Dedifferentiated amniotic fluid mesenchymal stem cell (primary cell): ENCODE results near the gene NBPF14.
A peak's percentile ranks its signal among the peaks of the same experiment; 100 is the strongest.
"Not testable (repeated sequence)": the region's sequence is repeated elsewhere in the genome, so short reads cannot be mapped to it uniquely, and the experiment has no call there.

Experiments used
- DNase-seq: peaks from one replicate; pipeline ENCODE4 v3.0.0-alpha.2; 2016; ENCODE audit errors: extremely low spot score

Gene NBPF14

GRCh38 chr1:148595911-148596310 is at the start of gene NBPF14:
NBPF14 (minus strand) TSS chr1:148596011; CDS start chr1:148595717, 294 bp downstream.
- not testable (repeated sequence) for DNase-seq

DNA sequence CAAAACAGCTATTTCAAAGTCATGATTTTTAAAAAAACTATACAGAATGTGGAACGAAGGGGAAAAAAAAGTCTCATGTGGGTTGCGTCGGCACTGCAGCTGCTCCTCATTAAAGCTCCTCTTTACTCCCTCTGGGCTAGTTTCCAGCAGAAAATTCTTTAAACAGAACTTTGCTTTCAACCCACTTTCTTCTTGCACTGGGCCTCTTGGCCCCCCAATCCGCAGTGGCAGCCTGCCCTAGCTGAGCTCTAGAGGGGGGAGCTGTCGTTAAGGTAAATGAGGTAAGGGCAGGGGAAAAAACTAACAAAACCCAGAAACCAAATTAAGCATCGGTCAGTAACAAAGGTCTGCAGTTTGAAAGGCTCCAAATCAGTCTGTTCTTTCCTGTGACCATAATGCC is 29.6 kb upstream of the NBPF14 start:
- not testable (repeated sequence) for DNase-seq

DNA sequence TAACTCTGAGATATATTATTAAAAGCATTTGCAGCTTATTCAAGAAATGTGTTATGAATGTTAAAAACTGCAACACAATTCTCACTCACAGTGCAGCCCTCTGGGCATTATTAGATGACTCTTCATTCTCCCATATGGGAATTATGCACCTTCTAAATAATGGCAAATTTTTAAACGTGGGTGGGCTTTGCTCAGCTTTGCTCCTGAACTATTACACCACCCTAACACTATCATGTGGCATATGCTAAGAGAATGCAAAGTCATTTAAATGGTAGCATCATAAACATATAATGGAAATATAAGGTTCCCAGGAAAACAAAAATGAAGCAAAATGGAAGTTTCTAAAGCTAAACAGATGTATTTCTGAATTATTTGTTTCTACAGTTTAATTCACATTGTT is 22.4 kb upstream of the NBPF14 start:
- not testable (repeated sequence) for DNase-seq

- not testable (repeated sequence) for DNase-seq
Measured at GRCh38 chr1:148605266-148605665, 9.5 kb upstream of the NBPF14 start.

DNA sequence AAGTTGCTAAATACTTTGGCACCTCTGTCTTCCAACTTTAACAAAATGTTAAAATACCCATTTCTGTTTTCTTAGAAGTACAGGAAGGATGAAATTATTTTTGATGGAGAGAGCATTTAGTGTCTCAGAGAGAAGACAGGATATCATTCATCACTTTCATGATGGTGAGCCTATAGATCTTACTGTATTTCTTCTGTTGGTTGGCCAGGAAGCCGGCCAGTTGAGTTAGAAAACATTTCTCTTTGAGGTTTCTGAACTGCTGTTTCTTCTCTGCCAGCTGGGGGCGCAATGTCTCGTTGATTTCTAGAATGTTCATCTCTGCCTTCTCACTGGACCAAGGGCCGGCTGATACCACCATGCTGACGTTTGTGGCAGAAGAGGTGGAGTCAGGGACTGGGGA is 451 bp downstream of the NBPF14 start:
- not testable (repeated sequence) for DNase-seq

- not testable (repeated sequence) for DNase-seq
Measured at GRCh38 chr1:148591098-148591497, 4.7 kb downstream of the NBPF14 start.

GRCh38 chr1:148532158-148532557 is 63.7 kb downstream of the NBPF14 start:
- DNase-seq, result not testable (repeated sequence)

GRCh38 chr1:148529101-148529567 is 66.7 kb downstream of the NBPF14 start:
- DNase-seq, result peak; percentile 17

- not testable (repeated sequence) for DNase-seq
Measured at GRCh38 chr1:148528591-148528990, 67.2 kb downstream of the NBPF14 start.

GRCh38 chr1:148526587-148526986 is 69.2 kb downstream of the NBPF14 start:
- not testable (repeated sequence) for DNase-seq

GRCh38 chr1:148523205-148524144 is 72.3 kb downstream of the NBPF14 start:
- DNase-seq, result not testable (repeated sequence)

GRCh38 chr1:148522561-148523204 is 73.1 kb downstream of the NBPF14 start:
- DNase-seq, result peak; percentile 64

DNA sequence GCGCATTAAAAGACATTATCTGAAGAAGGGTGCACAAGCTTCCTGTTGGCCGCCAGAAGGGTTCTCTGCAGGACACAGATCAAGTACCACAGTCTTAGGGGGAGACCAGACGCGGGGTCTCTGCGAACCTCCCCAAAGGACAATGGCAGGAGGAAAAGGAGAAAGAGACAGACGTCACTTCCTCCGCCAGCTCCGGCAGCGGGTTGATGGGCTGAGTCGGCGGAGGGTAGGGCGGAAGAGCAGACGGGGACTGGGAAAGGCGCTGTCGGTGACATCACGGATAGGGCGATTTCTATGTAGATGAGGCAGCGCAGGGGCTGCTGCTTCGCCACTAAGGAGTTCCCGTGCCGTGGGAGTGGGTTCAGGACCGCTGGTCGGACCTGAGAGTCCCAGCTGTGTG is 73.7 kb downstream of the NBPF14 start:
- DNase-seq, result peak; percentile 78

DNA sequence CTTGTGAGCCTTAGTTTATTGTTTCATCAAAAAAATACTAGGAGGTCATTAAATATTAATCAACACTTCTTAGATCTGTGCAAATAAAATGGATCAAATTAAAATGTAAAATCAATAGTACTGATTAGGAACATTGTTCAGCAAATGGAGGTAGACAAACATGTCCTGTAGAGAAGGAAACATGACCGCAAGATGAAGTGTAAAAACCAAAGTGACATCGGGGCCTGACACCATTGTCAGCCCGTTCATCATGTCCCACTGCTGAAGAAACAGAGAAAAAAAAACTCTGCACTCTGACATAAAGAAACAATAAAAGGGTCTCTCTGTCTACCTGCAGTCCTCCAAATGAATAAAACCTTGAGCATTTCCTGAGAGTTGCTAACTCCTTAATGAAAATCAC is 81.5 kb downstream of the NBPF14 start:
- DNase-seq, result not testable (repeated sequence)

- not testable (repeated sequence) for DNase-seq
Measured at GRCh38 chr1:148512571-148513184, 83.1 kb downstream of the NBPF14 start.

DNA sequence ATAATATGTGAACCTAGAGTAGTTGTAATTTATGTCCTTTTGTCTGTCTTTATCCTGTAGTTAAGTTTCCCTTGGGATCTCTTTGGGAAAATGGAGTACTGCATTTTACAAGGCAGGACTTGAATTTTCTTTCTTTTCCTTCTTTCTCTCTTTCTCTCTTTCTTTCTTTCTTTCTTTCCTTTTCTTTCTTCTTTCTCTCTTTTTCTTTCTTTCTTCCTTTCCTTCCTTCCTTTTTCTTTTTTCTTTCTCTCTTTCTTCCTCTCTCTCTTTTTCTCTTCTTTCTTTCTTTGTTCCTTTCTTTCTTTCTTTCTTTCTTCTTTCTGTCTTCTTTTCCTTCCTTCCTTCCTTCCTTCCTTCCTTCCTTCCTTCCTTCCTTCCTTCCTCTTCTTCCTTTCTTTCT is 101.9 kb downstream of the NBPF14 start:
- DNase-seq, result not testable (repeated sequence)

- DNase-seq, result not testable (repeated sequence)
Measured at GRCh38 chr1:148483029-148483428, 112.8 kb downstream of the NBPF14 start, which contains the start of gene PPIAL4G. PPIAL4G (minus strand) TSS chr1:148483302; CDS start chr1:148483252, 50 bp downstream.
